HEK293 (cell line): ENCODE data around the gene CENPP.

ENCODE experiments used
- MZF1 ChIP-seq: fragments of 450-650 bp; formaldehyde crosslinking; IDR thresholded peaks from 2 replicates; pipeline ENCODE4 v1.5.1; 2017; ENCODE audit warnings: missing biosample characterization, missing genetic modification characterization, borderline replicate concordance
- ZNF121 ChIP-seq: fragments of 450-650 bp; formaldehyde crosslinking; IDR thresholded peaks from 2 replicates; pipeline ENCODE4 v1.5.1; 2016; ENCODE audit warnings: missing biosample characterization, missing genetic modification characterization
- ZNF24 ChIP-seq: fragments of 450-650 bp; formaldehyde crosslinking; IDR thresholded peaks from 2 replicates; pipeline ENCODE4 v1.5.1; 2016; ENCODE audit warnings: missing biosample characterization, missing genetic modification characterization
- ZNF768 ChIP-seq: fragments of 450-650 bp; formaldehyde crosslinking; IDR thresholded peaks from 2 replicates; pipeline ENCODE4 v1.5.1; 2018; ENCODE audit warnings: missing biosample characterization, mild to moderate bottlenecking, missing genetic modification characterization
- TF ChIP-seq, protein P1 (sequence below): fragments of 450-650 bp; formaldehyde crosslinking; IDR thresholded peaks from 2 replicates; pipeline ENCODE4 v1.5.1; 2016; ENCODE audit warnings: missing biosample characterization, missing genetic modification characterization

DNA sequence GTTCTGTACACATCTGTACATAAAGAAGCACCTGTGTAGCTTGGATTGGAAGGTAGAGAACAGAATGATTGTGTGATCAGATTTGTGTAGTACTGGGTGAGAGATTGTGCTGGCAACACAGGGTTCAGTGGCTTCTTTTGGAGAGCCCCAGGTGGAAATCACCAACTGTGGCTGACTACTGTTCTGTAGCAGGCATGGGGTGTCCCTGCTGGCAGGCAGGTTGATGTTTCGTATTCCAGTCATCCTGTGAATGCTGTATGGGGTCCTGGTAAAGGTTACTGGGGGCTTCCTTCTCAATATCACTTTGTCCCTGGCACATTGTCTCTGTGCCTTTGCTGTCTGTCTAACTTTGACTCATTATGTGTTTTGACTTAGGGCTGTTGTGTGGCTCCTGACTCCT is 151.2 kb downstream of the CENPP start:
- no peak for TF ChIP-seq MZF1 (tag by site-specific recombination)
- TF ChIP-seq, protein P1, sequence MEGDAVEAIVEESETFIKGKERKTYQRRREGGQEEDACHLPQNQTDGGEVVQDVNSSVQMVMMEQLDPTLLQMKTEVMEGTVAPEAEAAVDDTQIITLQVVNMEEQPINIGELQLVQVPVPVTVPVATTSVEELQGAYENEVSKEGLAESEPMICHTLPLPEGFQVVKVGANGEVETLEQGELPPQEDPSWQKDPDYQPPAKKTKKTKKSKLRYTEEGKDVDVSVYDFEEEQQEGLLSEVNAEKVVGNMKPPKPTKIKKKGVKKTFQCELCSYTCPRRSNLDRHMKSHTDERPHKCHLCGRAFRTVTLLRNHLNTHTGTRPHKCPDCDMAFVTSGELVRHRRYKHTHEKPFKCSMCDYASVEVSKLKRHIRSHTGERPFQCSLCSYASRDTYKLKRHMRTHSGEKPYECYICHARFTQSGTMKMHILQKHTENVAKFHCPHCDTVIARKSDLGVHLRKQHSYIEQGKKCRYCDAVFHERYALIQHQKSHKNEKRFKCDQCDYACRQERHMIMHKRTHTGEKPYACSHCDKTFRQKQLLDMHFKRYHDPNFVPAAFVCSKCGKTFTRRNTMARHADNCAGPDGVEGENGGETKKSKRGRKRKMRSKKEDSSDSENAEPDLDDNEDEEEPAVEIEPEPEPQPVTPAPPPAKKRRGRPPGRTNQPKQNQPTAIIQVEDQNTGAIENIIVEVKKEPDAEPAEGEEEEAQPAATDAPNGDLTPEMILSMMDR: no peak
- TF ChIP-seq ZNF24 (tag by site-specific recombination): no peak
- TF ChIP-seq ZNF121 (tag by site-specific recombination): no peak
- no peak for TF ChIP-seq ZNF768 (tag by site-specific recombination)
